Measurements from ENCODE around the gene UACA. TPM values are rescaled to one million over a fixed set of nuclear protein-coding genes. Genes with fewer than 3 reads are reported as not detected.

Gene UACA
- total and polyA plus RNA-seq, 2 donors (not counting 3 experiments of a cell fraction or from before 2014, with no cell fraction given) = 167 to 292 TPM

DNA sequence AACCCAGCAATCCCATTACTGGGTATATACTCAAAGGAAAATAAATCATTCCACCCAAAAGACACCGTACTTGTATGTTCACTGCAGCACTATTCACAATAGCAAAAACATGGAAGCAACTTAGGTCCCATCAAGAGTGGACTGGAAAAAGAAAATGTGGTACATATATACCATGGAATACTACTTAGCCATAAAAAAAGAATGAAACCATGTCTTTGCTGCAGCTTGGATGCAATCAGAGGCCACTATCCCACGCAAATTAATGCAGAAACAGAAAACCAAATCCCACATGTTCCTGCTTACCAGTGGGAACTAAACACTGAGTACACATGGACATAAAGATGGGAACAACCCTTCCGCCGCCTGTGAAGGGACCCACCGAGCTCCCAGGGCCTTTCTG is 34.2 kb downstream of the UACA start:
- H3K4me2 ChIP-seq (ENCODE audit: insufficient read depth, low read length) = no peak overlapping the region
- no peak overlapping the region for H3K4me3 ChIP-seq (replicated peaks in 1 of 3; ENCODE audit: insufficient read depth in 1 of 3, low read depth in 1 of 3, low read length in 3 of 3)
- H3K9ac ChIP-seq (replicated peaks; ENCODE audit: extremely low read depth, insufficient read depth, low read length) = no peak overlapping the region
- no peaks in the 10 kb centered on the region for H3K36me3 ChIP-seq (ENCODE audit: control insufficient read depth in 2 of 2, extremely low read depth in 1 of 2, insufficient read depth in 2 of 2, low read length in 2 of 2)
- H3K9me1 ChIP-seq (replicated peaks; ENCODE audit: control insufficient read depth, extremely low read depth, insufficient read depth, low read length) = no peaks in the 10 kb centered on the region
- dilution Hi-C loops (cut with MboI; ENCODE audit: extremely low pct_ligation_motif_present, low sequenced_read_pairs) = no loop called here
- no peaks in the 10 kb centered on the region for H3K9me3 ChIP-seq (replicated peaks; ENCODE audit: control insufficient read depth, insufficient read depth, low read length)
- no peaks in the 10 kb centered on the region for H4K20me1 ChIP-seq (replicated peaks; ENCODE audit: control insufficient read depth, extremely low read depth, insufficient read depth, low read length)
- no peak overlapping the region for H2AFZ ChIP-seq (ENCODE audit: low read depth, low read length)
- CTCF ChIA-PET = interaction anchor here (1.9 kb wide), 1 partner anchor 82 kb away, joined by 8 read pairs; no protein-coding TSS in a partner anchor
- intact Hi-C loops (cut with micrococcal nuclease) = loop anchor here (10.0 kb wide), 1 partner anchor 164 kb away; no protein-coding TSS in a partner anchor
- BruUV-seq (replicated peaks) = no TSS peak
- H3K79me2 ChIP-seq (ENCODE audit: control insufficient read depth, insufficient read depth, low read length) = peaks cover 29% of the 10 kb centered on the region
- TF ChIP-seq, protein P1, sequence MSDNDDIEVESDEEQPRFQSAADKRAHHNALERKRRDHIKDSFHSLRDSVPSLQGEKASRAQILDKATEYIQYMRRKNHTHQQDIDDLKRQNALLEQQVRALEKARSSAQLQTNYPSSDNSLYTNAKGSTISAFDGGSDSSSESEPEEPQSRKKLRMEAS (IDR thresholded peaks at IDR 0.05; ENCODE audit: insufficient read depth, insufficient read length) = no peak
- TF ChIP-seq, protein P2, sequence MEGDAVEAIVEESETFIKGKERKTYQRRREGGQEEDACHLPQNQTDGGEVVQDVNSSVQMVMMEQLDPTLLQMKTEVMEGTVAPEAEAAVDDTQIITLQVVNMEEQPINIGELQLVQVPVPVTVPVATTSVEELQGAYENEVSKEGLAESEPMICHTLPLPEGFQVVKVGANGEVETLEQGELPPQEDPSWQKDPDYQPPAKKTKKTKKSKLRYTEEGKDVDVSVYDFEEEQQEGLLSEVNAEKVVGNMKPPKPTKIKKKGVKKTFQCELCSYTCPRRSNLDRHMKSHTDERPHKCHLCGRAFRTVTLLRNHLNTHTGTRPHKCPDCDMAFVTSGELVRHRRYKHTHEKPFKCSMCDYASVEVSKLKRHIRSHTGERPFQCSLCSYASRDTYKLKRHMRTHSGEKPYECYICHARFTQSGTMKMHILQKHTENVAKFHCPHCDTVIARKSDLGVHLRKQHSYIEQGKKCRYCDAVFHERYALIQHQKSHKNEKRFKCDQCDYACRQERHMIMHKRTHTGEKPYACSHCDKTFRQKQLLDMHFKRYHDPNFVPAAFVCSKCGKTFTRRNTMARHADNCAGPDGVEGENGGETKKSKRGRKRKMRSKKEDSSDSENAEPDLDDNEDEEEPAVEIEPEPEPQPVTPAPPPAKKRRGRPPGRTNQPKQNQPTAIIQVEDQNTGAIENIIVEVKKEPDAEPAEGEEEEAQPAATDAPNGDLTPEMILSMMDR (IDR thresholded peaks at IDR 0.05; ENCODE audit: extremely low read depth in 1 of 2, insufficient read depth in 1 of 2, low read depth in 1 of 2, low read length in 2 of 2) = no peak
- TF ChIP-seq MYC (IDR thresholded peaks at IDR 0.05; ENCODE audit: low read depth, low read length) (no peak), GATA2 (IDR thresholded peaks at IDR 0.05; ENCODE audit: insufficient read depth, insufficient read length, low read depth, low read length) (no peak), FOS (IDR thresholded peaks at IDR 0.05; ENCODE audit: borderline replicate concordance, insufficient read depth, low read length) (no peak), POLR2A (IDR thresholded peaks at IDR 0.05; ENCODE audit: low read depth, low read length) (no peak), POLR2AphosphoS5 (IDR thresholded peaks at IDR 0.05; ENCODE audit: insufficient read depth, low read depth, low read length) (no peak), JUN (IDR thresholded peaks at IDR 0.05; ENCODE audit: borderline replicate concordance, insufficient read depth, insufficient read length, low read depth) (no peak), EZH2 (IDR thresholded peaks at IDR 0.05; ENCODE audit: borderline replicate concordance, low read depth, low read length, severe bottlenecking) (no peak)
- DNase-seq (ENCODE audit: low read depth, low spot score) (no peak), FAIRE-seq (no peak)
- H3K27ac ChIP-seq (ENCODE audit: insufficient read depth, low read depth, low read length) = no peak overlapping the region
- H3K4me1 ChIP-seq (ENCODE audit: control insufficient read depth, extremely low read depth, insufficient read depth, low read length) = peaks cover 16% of the 10 kb centered on the region
- POLR2A ChIA-PET = no interaction called here
- no peaks in the 10 kb centered on the region for H3K27me3 ChIP-seq (ENCODE audit: control insufficient read depth in 2 of 2, insufficient read depth in 2 of 2, low read length in 2 of 2)
